GM10266 (cell line): Measurements from ENCODE around the gene PGBD4.

ENCODE experiments used
- DNase-seq: peaks from one replicate; pipeline ENCODE4 v3.0.0; 2012; ENCODE audit errors: extremely low spot score
- TF ChIP-seq, protein P1 (sequence below): IDR thresholded peaks from 2 replicates; pipeline ENCODE4 v1.5.1; 2012; ENCODE audit warnings: mild to moderate bottlenecking, low read depth; ENCODE audit not compliant: control insufficient read depth, insufficient read depth; ENCODE audit errors: missing control alignments

Gene PGBD4

DNA sequence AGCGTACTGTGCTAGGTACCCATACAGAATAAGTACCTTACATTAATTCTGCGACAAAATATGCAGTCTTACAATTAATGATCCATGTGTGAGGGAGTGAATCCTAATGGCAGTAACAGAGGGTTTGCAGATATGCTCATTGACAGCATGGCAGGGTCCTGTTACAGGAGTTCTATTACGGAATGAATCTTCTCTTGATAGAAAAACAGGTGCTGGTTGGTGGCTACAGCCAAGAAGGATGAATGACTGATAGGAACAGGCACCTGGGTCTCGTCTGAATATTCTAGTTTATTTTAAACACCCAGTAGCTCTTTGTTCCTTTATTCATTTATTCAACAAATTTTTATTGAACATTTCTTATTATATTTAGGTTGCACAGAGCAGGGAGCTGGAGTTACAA, 22.8 kb downstream of the PGBD4 start:
- TF ChIP-seq, protein P1, sequence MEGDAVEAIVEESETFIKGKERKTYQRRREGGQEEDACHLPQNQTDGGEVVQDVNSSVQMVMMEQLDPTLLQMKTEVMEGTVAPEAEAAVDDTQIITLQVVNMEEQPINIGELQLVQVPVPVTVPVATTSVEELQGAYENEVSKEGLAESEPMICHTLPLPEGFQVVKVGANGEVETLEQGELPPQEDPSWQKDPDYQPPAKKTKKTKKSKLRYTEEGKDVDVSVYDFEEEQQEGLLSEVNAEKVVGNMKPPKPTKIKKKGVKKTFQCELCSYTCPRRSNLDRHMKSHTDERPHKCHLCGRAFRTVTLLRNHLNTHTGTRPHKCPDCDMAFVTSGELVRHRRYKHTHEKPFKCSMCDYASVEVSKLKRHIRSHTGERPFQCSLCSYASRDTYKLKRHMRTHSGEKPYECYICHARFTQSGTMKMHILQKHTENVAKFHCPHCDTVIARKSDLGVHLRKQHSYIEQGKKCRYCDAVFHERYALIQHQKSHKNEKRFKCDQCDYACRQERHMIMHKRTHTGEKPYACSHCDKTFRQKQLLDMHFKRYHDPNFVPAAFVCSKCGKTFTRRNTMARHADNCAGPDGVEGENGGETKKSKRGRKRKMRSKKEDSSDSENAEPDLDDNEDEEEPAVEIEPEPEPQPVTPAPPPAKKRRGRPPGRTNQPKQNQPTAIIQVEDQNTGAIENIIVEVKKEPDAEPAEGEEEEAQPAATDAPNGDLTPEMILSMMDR, result no peak

DNA sequence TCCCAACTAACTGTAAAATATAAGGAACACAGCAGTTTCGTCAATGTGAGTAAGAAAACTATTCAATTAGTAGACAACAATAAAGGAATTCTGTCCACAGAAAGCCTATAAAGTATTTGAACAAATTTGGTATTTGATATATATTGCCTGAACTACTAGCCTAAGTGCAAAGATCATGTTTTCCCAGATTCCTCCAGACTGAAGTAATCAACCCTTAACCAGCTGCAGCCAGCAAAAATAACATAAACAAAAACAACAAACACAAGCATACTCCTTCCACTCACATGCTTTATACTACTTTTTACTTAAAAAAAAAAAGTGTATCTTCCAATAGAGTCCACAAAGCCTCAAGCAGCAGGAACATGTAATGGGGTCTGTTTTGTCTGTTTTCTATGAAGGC, 24.1 kb downstream of the PGBD4 start:
- TF ChIP-seq, protein P1, result no peak
- DNase-seq, result no peak

More for the DNA sequence above, 22.8 kb downstream of the PGBD4 start:
- DNase-seq, result no peak

DNA sequence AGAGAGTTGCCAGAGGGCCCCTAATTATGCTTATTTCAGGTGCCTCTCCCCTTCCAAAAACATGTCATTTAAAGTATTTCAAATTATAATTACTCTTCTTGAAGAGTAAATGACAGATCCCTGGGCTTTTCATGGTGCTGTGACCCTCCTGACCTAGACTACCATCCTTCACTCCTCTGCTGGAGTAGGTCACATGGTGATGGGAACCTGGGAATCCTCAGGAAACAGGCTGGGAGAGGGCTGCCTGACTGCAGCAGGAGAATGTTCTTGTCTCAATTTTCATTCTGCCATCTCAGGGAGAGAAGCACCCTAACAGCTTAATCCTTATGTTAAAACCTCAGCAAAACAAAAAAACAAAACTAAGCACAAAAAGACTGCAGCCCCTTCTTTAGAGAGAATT, 24.6 kb downstream of the PGBD4 start:
- DNase-seq, result no peak
- TF ChIP-seq, protein P1, result no peak

DNA sequence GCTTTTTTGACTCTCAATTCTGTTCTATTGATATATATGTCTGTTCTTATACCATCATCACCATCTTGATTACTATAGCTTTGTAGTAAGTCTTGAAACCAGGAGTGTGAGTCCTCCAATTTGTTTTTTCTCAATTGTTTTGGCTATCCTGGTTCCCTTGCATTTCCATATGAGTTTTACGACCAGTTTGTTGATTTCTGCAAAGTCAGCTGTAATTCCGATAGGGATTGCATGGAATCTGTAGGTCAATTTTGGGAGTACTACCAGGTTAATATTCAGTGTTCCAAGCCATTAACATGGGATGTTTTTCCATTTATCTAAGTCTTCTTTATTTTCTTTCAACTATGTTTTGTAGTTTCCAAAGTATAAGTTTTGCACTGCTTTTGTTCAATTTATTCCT, 27.0 kb downstream of the PGBD4 start:
- TF ChIP-seq, protein P1, result no peak
- DNase-seq, result no peak

DNA sequence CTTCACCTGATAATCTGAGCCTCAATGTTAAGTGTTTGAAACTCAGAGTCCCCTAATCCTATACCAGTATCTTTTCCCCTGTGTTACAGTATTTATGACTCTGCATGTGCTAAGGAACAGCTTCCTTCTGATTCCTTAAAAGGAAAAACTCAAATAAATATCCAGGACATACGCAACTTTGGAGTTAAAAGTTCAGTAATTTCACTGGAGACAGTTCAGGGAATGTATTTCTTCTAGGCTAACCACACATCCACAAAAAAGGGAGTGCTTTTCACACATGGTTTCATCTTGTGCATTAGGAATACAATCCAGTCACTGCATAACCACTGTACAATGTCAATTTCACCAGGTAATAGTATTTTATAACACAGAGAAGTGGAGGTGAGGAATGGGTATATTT, 31.0 kb downstream of the PGBD4 start:
- TF ChIP-seq, protein P1, result no peak
- DNase-seq, result no peak

DNA sequence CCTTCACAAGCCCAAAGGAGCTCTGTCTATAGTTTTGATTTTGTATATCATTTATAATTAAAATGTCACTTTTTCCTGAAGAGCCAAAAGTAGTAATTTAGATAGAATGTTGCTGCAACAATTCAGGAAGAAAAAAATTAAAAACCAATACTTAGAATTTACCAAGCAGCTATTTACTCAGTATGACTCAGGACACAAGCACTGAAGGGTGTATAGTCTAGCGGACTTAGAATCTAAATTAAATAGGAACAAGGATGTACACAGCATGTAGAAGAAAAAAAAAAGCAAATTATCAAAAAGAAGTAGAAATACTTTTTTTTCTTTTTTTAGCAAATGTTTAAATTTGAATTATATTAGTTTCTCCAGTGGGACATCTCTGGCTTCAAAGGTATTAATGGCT, 31.6 kb downstream of the PGBD4 start:
- no peak for DNase-seq
- TF ChIP-seq, protein P1, result no peak

DNA sequence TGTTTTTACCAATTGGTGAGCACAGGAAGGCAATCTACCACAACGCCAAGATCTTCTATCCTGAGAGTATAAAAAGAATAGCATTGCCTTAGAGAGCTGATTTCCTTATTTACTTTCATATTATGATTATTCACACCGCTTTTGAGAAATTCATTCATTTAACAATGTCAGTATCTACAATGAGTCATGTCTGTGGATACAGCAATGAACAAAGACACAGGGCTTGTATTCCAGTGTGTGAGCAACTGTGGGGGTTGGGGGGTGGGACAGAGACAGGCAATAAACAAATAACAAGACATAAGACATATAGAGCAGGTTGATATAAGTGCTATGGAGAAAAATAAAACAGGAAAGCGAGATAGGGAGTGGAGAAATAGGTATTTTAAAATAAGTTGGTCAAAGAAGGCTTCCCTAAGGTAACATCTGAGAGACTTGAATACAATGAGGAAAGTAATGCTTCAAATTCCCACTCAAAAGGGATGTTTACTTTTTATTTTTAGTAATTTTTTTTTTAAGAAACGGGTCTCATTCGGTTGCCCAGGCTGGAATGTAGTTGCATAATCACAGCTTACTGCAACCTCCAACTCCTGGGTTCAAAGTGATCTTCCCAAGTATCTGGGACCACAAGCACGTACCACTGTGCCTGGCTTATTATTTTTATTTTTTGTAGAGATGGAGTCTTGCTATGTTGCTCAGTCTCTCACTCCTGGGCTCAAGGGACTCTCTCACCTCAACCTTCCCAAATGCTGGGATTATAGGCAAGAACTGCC, 45.7 kb downstream of the PGBD4 start:
- TF ChIP-seq, protein P1, result no peak
- no peak for DNase-seq
